Dermis blood vessel endothelial cell (primary cell): ENCODE measurements around the gene DLG2. TPM values are rescaled to one million over a fixed set of nuclear protein-coding genes. Genes with fewer than 3 reads are reported as not detected.
"Not testable (repeated sequence)": the region's sequence is repeated elsewhere in the genome, so short reads cannot be mapped to it uniquely, and the experiment has no call there.

Experiments used
- DNase-seq: peaks from one replicate; pipeline ENCODE4 v3.0.0; 2010
- total RNA-seq: library from RNA; depleted of rRNA; stranded (reverse); fragments of >200 nt; gene quantifications from 2 replicates; pipeline ENCODE4 v1.2.3, GENCODE V29; 2014

Gene DLG2
- total RNA-seq, 1 donor from 2014 or later: 0.17 TPM

DNA sequence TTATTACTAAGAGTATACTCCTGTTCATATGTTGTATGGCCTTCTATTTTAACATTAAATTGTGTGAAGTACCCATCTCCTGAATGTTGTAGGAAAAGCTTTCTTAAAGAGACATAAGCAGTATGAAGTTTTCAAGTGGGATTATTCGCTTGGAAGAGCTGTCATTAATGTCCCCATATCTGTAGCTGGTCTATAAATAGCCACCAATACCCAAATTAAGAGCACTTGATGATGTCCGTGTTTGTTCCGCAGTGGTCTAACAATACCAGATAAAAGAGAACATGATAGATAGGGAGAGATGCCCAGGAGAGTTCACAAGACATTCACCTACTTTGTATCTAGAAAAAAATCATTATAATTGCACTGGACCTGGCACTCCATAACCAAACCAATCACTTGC is 527.6 kb downstream of the DLG2 start:
- DNase-seq: no peak

DNA sequence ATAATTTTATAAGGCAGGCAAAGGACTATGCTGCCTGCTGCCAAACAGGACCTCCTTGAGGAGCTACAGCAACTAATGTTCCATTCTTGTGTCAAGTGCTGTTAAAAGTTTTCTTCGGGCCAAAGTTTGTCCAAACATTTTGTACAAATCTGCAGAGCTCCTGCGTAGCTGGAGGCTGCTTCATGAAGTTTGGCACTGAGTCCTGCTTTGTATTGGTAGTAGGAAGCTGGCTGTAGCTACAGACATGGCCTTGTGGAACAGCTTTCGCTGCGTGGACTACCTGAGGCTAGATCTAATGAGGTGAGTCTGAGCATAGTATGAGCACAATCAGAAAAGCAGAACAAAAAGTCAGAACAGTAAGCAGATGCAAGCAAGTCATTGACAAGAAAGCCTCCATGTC is 528.1 kb downstream of the DLG2 start:
- no peak for DNase-seq

GRCh38 chr11:85096939-85097338 is 530.2 kb downstream of the DLG2 start:
- DNase-seq: no peak

DNA sequence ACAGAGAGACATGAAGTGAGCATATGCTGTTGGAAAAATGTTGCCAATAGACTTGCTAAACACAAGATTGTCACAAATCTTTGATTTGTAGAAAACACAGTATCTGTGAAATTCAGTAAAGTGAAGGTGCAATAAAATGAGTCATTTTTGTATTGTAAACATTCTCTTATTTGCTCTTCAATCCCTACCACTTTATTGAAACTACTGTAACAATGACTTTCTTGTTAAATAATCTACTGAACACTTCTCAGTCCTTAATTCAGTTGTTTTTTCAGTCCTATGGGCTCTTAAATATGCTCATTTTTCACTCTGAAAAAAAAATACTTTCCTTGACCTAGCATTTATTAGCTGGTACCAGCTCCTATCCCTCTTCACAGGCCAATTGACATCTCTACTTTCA is 531.9 kb downstream of the DLG2 start:
- DNase-seq: no peak

- no peak for DNase-seq
Measured at GRCh38 chr11:85094795-85095194, 532.3 kb downstream of the DLG2 start.

GRCh38 chr11:85089654-85090053 is 537.5 kb downstream of the DLG2 start:
- no peak for DNase-seq

GRCh38 chr11:85088286-85088685 is 538.9 kb downstream of the DLG2 start:
- no peak for DNase-seq

GRCh38 chr11:85086504-85087284 is 540.5 kb downstream of the DLG2 start:
- no peak for DNase-seq

- no peak for DNase-seq
Measured at GRCh38 chr11:85076535-85077330, 550.4 kb downstream of the DLG2 start.

GRCh38 chr11:85062659-85063058 is 564.5 kb downstream of the DLG2 start:
- no peak for DNase-seq

- no peak for DNase-seq
Measured at GRCh38 chr11:85052636-85053035, 574.5 kb downstream of the DLG2 start.

DNA sequence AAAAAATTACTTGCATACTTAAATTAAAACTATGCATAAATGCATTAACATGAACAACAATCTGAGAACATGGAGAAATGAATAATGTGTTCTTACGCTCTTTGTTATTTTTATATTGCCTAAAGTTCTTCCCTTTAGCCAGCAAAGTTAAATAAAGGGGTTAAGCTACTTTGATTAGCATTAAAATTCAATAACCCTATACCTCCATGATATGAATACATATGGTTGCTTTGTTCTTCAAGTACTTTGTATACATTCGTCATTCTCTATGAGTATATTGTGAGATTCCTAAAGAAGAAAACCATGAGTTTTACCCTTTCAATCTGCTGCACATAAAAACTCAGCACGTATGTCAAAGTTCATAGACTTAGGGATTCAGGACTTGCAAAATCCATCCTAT is 578.3 kb downstream of the DLG2 start:
- no peak for DNase-seq

- no peak for DNase-seq
Measured at GRCh38 chr11:85045716-85046115, 581.4 kb downstream of the DLG2 start.

DNA sequence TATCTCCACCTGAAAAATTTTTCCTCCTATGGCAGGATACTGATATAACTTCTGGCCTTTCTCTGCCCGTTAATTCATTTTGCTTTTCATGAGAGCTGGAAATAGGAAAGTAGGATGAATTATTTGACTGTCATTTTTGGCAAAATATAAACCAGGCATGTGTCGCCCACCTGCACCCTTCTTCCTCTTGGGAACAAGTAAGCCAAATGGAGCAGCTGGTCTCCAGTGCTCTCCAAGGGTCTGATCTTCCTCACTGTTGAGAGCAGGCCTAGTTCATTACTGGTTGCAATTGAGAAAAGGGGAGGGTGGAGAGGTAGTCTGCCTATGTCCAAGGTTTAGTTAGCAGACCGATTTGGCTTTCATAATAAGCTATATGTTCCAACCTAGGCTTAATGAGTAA is 582.2 kb downstream of the DLG2 start:
- no peak for DNase-seq

GRCh38 chr11:85042361-85042760 is 584.8 kb downstream of the DLG2 start:
- no peak for DNase-seq

GRCh38 chr11:85040166-85040565 is 587.0 kb downstream of the DLG2 start:
- DNase-seq: no peak

DNA sequence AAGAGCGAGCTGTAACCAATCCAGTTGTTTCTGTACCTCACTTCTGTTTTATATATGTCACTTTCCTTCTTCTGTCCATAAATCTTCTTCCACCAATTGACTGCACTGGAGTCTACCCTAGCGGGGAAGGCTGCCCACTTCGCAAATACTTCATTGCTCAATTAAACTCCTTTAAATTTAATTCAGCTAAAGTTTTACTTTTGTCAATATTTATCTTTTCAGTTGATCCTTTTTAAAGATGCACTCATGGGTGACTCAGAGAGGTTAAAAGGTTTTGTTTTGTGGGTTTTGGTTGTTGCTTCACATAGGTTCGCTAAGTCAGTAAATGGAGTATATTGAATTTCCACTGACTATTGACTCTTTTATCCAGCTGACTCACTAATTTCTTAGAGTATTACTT is 597.2 kb downstream of the DLG2 start:
- no peak for DNase-seq

- no peak for DNase-seq
Measured at GRCh38 chr11:85028329-85029101, 598.6 kb downstream of the DLG2 start.

GRCh38 chr11:85027346-85027745 is 599.8 kb downstream of the DLG2 start:
- DNase-seq: no peak

DNA sequence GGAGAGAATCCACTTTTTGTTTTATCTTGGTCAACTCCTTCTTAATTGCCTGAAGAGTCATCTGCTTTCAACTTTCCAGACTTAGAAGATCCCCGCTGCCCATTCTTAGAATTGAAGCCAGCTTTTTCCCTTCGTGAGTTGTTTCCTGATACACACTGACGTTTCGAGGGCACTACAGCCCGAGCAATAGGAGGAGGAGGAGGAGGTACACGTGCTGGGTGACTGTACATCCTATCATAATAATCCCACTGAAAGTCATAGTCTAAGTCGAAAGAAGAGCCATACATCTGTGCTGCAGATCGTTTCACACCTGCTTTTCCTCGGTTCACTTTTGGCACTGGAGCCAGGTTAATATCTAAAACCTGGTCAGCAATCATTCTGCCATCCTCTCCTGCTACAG is 606.1 kb downstream of the DLG2 start:
- no peak for DNase-seq

DNA sequence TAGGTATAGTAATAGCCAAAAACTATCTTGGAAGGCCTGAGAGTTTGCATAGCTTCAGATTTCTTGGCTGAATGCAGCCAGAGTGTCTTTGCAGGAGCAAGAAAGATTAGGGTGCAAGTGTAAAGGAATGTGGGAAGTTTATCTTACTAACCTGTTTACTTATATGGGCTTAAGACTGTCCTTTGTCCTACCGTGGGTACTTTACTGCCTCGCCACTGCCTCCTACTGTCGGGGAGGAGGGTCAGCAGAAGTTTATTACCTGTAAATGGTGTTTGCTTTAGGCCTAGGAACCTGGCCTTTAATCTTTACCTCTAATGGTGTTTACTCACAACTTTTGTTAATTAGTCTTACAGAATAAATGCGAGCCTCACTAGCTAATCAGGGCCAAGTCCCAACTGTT is 633.8 kb downstream of the DLG2 start:
- DNase-seq: no peak

DNA sequence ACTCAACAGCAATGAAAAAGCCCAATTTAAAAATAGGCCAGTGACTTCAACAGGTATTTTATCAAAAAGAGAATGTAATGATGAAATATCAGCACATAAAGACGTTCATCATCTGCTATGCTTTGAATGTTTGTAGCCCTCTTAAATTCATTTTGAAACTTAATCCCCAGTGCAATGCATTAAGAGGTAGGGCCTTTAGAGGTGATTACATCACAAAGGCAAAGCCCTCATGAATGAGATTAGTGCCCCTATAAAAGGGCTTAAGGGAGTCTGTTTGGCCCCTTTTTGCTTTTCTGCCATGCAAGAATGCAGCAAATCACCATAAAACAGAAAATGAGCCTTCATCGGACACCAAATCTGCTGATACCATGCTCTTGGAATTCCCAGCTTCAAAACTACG is 637.0 kb downstream of the DLG2 start:
- DNase-seq: no peak

DNA sequence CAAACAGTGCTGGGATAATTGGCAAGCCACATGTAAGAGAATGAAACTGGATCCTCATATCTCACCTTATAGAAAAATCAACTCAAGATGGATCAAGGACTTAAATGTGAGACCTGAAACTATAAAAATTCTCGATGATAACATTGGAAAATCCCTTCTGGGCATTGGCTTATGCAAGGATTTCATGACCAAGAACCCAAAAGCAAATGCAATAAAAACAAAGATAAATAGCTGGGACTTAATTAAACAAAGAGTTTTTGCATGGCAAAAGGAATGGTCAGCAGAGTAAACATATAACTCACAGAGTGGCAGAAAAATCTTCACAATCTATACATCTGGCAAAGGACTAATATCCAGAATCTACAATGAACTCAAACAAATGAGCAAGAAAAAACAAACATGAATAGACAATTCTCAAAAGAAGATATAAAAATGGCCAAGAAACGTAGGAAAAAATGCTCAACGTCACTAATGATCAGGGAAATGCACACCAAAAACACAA is 639.4 kb downstream of the DLG2 start:
- not testable (repeated sequence) for DNase-seq
